Measurements from ENCODE around the gene PSME2. TPM values are rescaled to one million over a fixed set of nuclear protein-coding genes. Genes with fewer than 3 reads are reported as not detected.

The PSME2 gene
- total RNA-seq, 2 experiments from 2014 or later, result 445 to 459 TPM

- ChIA-PET POLR2A (interaction anchor here (1.9 to 2.0 kb wide), 2 partner anchors 26 to 73 kb away, joined by 5 to 6 read pairs; partner anchors contain the start of genes CHMP4A, DCAF11 and NRL), CTCF (interaction anchor here (0.9 to 2.0 kb wide), 6 partner anchors 14 to 121 kb away, joined by 3 to 8 read pairs (median 4); partner anchors contain the start of genes CIDEB, GMPR2, MDP1 and NEDD8)
- peaks cover 41% of the 10 kb centered on the region for H3K36me3 Mint-ChIP-seq (ENCODE audit: low read depth)
- H3K4me3 Mint-ChIP-seq, result peak overlapping the region; percentile 89
- ATAC-seq (no peak), DNase-seq (no peak)
- no peaks in the 10 kb centered on the region for H3K27me3 Mint-ChIP-seq
- peak overlapping the region; percentile 83 for H3K27ac Mint-ChIP-seq
- intact Hi-C loops (cut with DNase I, micrococcal nuclease), result no loop called here
- no peaks in the 10 kb centered on the region for H3K9me3 Mint-ChIP-seq (ENCODE audit: low read depth)
- peaks cover 35% of the 10 kb centered on the region for H3K4me1 Mint-ChIP-seq
Measured at GRCh38 chr14:24187539-24187915, 41.1 kb upstream of the PSME2 start.

GRCh38 chr14:24186831-24187538, 40.6 kb upstream of the PSME2 start:
- CTCF ChIA-PET, result interaction anchor here (0.9 to 2.0 kb wide), 6 partner anchors 14 to 121 kb away, joined by 3 to 8 read pairs (median 4); partner anchors contain the start of genes CIDEB, GMPR2, MDP1 and NEDD8
- DNase-seq (no peak), ATAC-seq (no peak)
- H3K36me3 Mint-ChIP-seq (ENCODE audit: low read depth), result peaks cover 41% of the 10 kb centered on the region
- H3K4me1 Mint-ChIP-seq, result peaks cover 31% of the 10 kb centered on the region
- peak overlapping the region; percentile 89 for H3K4me3 Mint-ChIP-seq
- POLR2A ChIA-PET, result interaction anchor here (1.9 to 2.0 kb wide), 2 partner anchors 26 to 72 kb away, joined by 5 to 6 read pairs; partner anchors contain the start of genes CHMP4A, DCAF11 and NRL
- H3K27ac Mint-ChIP-seq, result no peak overlapping the region
- H3K27me3 Mint-ChIP-seq, result no peaks in the 10 kb centered on the region
- intact Hi-C loops (cut with DNase I, micrococcal nuclease), result no loop called here
- H3K9me3 Mint-ChIP-seq (ENCODE audit: low read depth), result no peaks in the 10 kb centered on the region

- DNase-seq (no peak), ATAC-seq (no peak)
- H3K4me3 Mint-ChIP-seq, result no peak overlapping the region
- peaks cover 29% of the 10 kb centered on the region for H3K4me1 Mint-ChIP-seq
- H3K9me3 Mint-ChIP-seq (ENCODE audit: low read depth), result no peaks in the 10 kb centered on the region
- intact Hi-C loops (cut with DNase I, micrococcal nuclease), result no loop called here
- H3K27me3 Mint-ChIP-seq, result no peaks in the 10 kb centered on the region
- ChIA-PET CTCF (interaction anchor here (0.7 to 2.5 kb wide), 4 partner anchors 25 to 146 kb away, joined by 3 to 7 read pairs (median 3); partner anchors contain the start of gene IRF9), POLR2A (interaction anchor here (0.7 kb wide), 1 partner anchor 21 kb away, joined by 3 read pairs; no protein-coding TSS in a partner anchor)
- peaks cover 36% of the 10 kb centered on the region for H3K36me3 Mint-ChIP-seq (ENCODE audit: low read depth)
- no peak overlapping the region for H3K27ac Mint-ChIP-seq
Measured at GRCh38 chr14:24185741-24186140, 39.3 kb upstream of the PSME2 start.

GRCh38 chr14:24185026-24185425, 38.6 kb upstream of the PSME2 start:
- Mint-ChIP-seq H3K9me3 (ENCODE audit: low read depth) (no peaks in the 10 kb centered on the region), H3K4me3 (no peak overlapping the region), H3K4me1 (peaks cover 27% of the 10 kb centered on the region), H3K36me3 (ENCODE audit: low read depth) (peaks cover 34% of the 10 kb centered on the region), H3K27me3 (no peaks in the 10 kb centered on the region), H3K27ac (no peak overlapping the region)
- ChIA-PET POLR2A (interaction anchor here (0.6 kb wide), 1 partner anchor 47 kb away, joined by 3 read pairs; no protein-coding TSS in a partner anchor), CTCF (interaction anchor here (0.6 to 2.5 kb wide), 5 partner anchors 24 to 618 kb away, joined by 3 to 7 read pairs (median 3); partner anchors contain the start of gene IRF9)
- DNase-seq (no peak), ATAC-seq (no peak)
- intact Hi-C loops (cut with DNase I, micrococcal nuclease), result no loop called here

GRCh38 chr14:24184104-24184970, 37.9 kb upstream of the PSME2 start:
- intact Hi-C loops (cut with DNase I, micrococcal nuclease), result no loop called here
- ATAC-seq (no peak), DNase-seq (no peak)
- Mint-ChIP-seq H3K9me3 (ENCODE audit: low read depth) (no peaks in the 10 kb centered on the region), H3K4me3 (no peak overlapping the region), H3K27ac (no peak overlapping the region), H3K4me1 (peaks cover 22% of the 10 kb centered on the region), H3K27me3 (no peaks in the 10 kb centered on the region), H3K36me3 (ENCODE audit: low read depth) (peaks cover 36% of the 10 kb centered on the region)
- POLR2A ChIA-PET, result interaction anchor here (0.6 kb wide), 2 partner anchors 28 to 46 kb away, joined by 3 to 8 read pairs; no protein-coding TSS in a partner anchor
- CTCF ChIA-PET, result interaction anchor here (0.6 to 2.5 kb wide), 4 partner anchors 23 to 618 kb away, joined by 3 to 7 read pairs (median 4); partner anchors contain the start of genes CIDEB and IRF9

- no peak for ATAC-seq
- Mint-ChIP-seq H3K27me3 (no peaks in the 10 kb centered on the region), H3K4me1 (peaks cover 14% of the 10 kb centered on the region), H3K27ac (no peak overlapping the region), H3K4me3 (no peak overlapping the region), H3K9me3 (ENCODE audit: low read depth) (no peaks in the 10 kb centered on the region), H3K36me3 (ENCODE audit: low read depth) (peaks cover 42% of the 10 kb centered on the region)
- POLR2A ChIA-PET, result no interaction called here
- intact Hi-C loops (cut with DNase I, micrococcal nuclease), result no loop called here
- no peak for DNase-seq
- CTCF ChIA-PET, result interaction anchor here (0.6 to 1.4 kb wide), 3 partner anchors 94 to 126 kb away, joined by 3 to 6 read pairs (median 6); partner anchors contain the start of genes CIDEB and LTB4R2
Measured at GRCh38 chr14:24183014-24183481, 36.6 kb upstream of the PSME2 start.

GRCh38 chr14:24182110-24182882, 35.9 kb upstream of the PSME2 start:
- POLR2A ChIA-PET, result interaction anchor here (0.6 to 1.9 kb wide), 2 partner anchors 17 to 231 kb away, joined by 3 to 6 read pairs; no protein-coding TSS in a partner anchor
- H3K27ac Mint-ChIP-seq, result peak overlapping the region; percentile 42

GRCh38 chr14:24181371-24182077, 35.1 kb upstream of the PSME2 start:
- no peak for DNase-seq
- Mint-ChIP-seq H3K27ac (no peak overlapping the region), H3K4me1 (peaks cover 3% of the 10 kb centered on the region), H3K4me3 (no peak overlapping the region), H3K36me3 (ENCODE audit: low read depth) (peaks cover 45% of the 10 kb centered on the region), H3K27me3 (no peaks in the 10 kb centered on the region), H3K9me3 (ENCODE audit: low read depth) (no peaks in the 10 kb centered on the region)
- ChIA-PET POLR2A (interaction anchor here (0.6 to 1.9 kb wide), 2 partner anchors 16 to 232 kb away, joined by 3 to 6 read pairs; no protein-coding TSS in a partner anchor), CTCF (interaction anchor here (1.2 to 1.3 kb wide), 2 partner anchors 115 to 128 kb away, joined by 4 to 6 read pairs; partner anchors contain the start of gene LTB4R2)
- no peak for ATAC-seq
- intact Hi-C loops (cut with DNase I, micrococcal nuclease), result no loop called here

More at GRCh38 chr14:24182110-24182882, 35.9 kb upstream of the PSME2 start:
- Mint-ChIP-seq H3K9me3 (ENCODE audit: low read depth) (no peaks in the 10 kb centered on the region), H3K4me3 (no peak overlapping the region), H3K36me3 (ENCODE audit: low read depth) (peaks cover 44% of the 10 kb centered on the region), H3K4me1 (peaks cover 8% of the 10 kb centered on the region), H3K27me3 (no peaks in the 10 kb centered on the region)
- intact Hi-C loops (cut with DNase I, micrococcal nuclease), result no loop called here
- CTCF ChIA-PET, result interaction anchor here (0.6 to 1.3 kb wide), 2 partner anchors 93 to 127 kb away, joined by 6 read pairs; partner anchors contain the start of gene LTB4R2
- no peak for DNase-seq
- ATAC-seq, result no peak

GRCh38 chr14:24179961-24180796, 33.8 kb upstream of the PSME2 start:
- ATAC-seq (peak; percentile 37), DNase-seq (no peak)
- CTCF ChIA-PET, result interaction anchor here (0.5 to 1.3 kb wide), 5 partner anchors 19 to 116 kb away, joined by 3 to 6 read pairs (median 4); partner anchors contain the start of genes IRF9 and TINF2
- Mint-ChIP-seq H3K27ac (no peak overlapping the region), H3K9me3 (ENCODE audit: low read depth) (no peaks in the 10 kb centered on the region), H3K4me1 (no peaks in the 10 kb centered on the region), H3K27me3 (no peaks in the 10 kb centered on the region), H3K36me3 (ENCODE audit: low read depth) (peaks cover 37% of the 10 kb centered on the region), H3K4me3 (no peak overlapping the region)
- intact Hi-C loops (cut with DNase I, micrococcal nuclease), result no loop called here
- POLR2A ChIA-PET, result interaction anchor here (2.8 kb wide), 1 partner anchor 11 kb away, joined by 12 read pairs; no protein-coding TSS in a partner anchor
